Ishikawa (cell line): ENCODE results near the gene GXYLT1.

Source experiments
- CEBPB ChIP-seq: IDR thresholded peaks from 2 replicates; pipeline ENCODE4 v1.6.1; 2012
- CREB1 ChIP-seq: IDR thresholded peaks from 2 replicates; pipeline ENCODE4 v1.6.1; 2012; ENCODE audit warnings: low read depth
- EGR1 ChIP-seq: IDR thresholded peaks from 2 replicates; pipeline ENCODE4 v1.6.1; 2012
- EP300 ChIP-seq: IDR thresholded peaks from 2 replicates; pipeline ENCODE4 v1.6.1; 2012; ENCODE audit warnings: borderline replicate concordance
- FOXM1 ChIP-seq: IDR thresholded peaks from 2 replicates; pipeline ENCODE4 v1.6.1; 2012; ENCODE audit warnings: low read depth, borderline replicate concordance
- NFIC ChIP-seq: IDR thresholded peaks from 2 replicates; pipeline ENCODE4 v1.6.1; 2012
- RAD21 ChIP-seq: IDR thresholded peaks from 2 replicates; pipeline ENCODE4 v1.6.1; 2012; ENCODE audit warnings: low read depth
- TAF1 ChIP-seq: IDR thresholded peaks from 2 replicates; pipeline ENCODE4 v1.6.1; 2012; ENCODE audit warnings: low read depth, mild to moderate bottlenecking
- TCF12 ChIP-seq: IDR thresholded peaks from 2 replicates; pipeline ENCODE4 v1.6.1; 2012; ENCODE audit warnings: low read depth
- TEAD4 ChIP-seq: IDR thresholded peaks from 2 replicates; pipeline ENCODE4 v1.6.1; 2012
- USF1 ChIP-seq: IDR thresholded peaks from 2 replicates; pipeline ENCODE4 v1.6.1; 2012
- YY1 ChIP-seq: IDR thresholded peaks from 2 replicates; pipeline ENCODE4 v1.6.1; 2012; ENCODE audit warnings: low read depth
- ZBTB7A ChIP-seq: IDR thresholded peaks from 2 replicates; pipeline ENCODE4 v1.6.1; 2012; ENCODE audit warnings: low read depth
- TF ChIP-seq, protein P1 (sequence below): IDR thresholded peaks from 2 replicates; pipeline ENCODE4 v1.6.1; 2012; ENCODE audit warnings: low read depth, mild to moderate bottlenecking
- TF ChIP-seq, protein P2 (sequence below): IDR thresholded peaks from 2 replicates; pipeline ENCODE4 v1.6.1; 2012

The GXYLT1 gene

GRCh38 chr12:42135259-42135814 lies 9.3 kb downstream of the GXYLT1 start:
- TF ChIP-seq TEAD4 (no peak), ZBTB7A (no peak), CEBPB (peak; percentile 76)

- TF ChIP-seq CEBPB (peak; percentile 85), CREB1 (no peak)
Measured at GRCh38 chr12:42130672-42131402, 13.8 kb downstream of the GXYLT1 start.

GRCh38 chr12:42129595-42130204 lies 15.0 kb downstream of the GXYLT1 start:
- TF ChIP-seq TEAD4: no peak
- peak; percentile 97 for TF ChIP-seq RAD21

GRCh38 chr12:42128888-42129287 lies 15.8 kb downstream of the GXYLT1 start:
- TF ChIP-seq, protein P1, sequence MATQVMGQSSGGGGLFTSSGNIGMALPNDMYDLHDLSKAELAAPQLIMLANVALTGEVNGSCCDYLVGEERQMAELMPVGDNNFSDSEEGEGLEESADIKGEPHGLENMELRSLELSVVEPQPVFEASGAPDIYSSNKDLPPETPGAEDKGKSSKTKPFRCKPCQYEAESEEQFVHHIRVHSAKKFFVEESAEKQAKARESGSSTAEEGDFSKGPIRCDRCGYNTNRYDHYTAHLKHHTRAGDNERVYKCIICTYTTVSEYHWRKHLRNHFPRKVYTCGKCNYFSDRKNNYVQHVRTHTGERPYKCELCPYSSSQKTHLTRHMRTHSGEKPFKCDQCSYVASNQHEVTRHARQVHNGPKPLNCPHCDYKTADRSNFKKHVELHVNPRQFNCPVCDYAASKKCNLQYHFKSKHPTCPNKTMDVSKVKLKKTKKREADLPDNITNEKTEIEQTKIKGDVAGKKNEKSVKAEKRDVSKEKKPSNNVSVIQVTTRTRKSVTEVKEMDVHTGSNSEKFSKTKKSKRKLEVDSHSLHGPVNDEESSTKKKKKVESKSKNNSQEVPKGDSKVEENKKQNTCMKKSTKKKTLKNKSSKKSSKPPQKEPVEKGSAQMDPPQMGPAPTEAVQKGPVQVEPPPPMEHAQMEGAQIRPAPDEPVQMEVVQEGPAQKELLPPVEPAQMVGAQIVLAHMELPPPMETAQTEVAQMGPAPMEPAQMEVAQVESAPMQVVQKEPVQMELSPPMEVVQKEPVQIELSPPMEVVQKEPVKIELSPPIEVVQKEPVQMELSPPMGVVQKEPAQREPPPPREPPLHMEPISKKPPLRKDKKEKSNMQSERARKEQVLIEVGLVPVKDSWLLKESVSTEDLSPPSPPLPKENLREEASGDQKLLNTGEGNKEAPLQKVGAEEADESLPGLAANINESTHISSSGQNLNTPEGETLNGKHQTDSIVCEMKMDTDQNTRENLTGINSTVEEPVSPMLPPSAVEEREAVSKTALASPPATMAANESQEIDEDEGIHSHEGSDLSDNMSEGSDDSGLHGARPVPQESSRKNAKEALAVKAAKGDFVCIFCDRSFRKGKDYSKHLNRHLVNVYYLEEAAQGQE: no peak

DNA sequence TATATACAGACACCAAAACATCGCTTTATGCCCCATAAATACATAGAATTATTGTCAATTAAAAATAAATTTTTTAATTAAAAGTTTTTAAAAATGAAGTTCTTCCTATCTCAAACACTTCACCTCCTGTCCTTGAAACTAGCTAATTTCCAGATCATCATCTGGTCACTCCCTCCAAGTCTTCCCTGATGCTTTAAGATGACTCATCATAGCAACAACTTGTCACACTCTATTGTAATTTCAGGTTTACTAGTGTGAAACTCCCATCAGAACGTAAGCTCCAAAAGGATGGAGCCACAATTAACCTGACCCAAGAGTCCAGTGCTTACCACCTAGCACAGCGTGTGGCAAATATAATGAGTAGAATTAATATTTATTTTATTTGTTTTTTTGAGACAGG lies 16.3 kb downstream of the GXYLT1 start:
- TF ChIP-seq YY1: no peak
- TF ChIP-seq, protein P1: no peak
- no peak for TF ChIP-seq EGR1

DNA sequence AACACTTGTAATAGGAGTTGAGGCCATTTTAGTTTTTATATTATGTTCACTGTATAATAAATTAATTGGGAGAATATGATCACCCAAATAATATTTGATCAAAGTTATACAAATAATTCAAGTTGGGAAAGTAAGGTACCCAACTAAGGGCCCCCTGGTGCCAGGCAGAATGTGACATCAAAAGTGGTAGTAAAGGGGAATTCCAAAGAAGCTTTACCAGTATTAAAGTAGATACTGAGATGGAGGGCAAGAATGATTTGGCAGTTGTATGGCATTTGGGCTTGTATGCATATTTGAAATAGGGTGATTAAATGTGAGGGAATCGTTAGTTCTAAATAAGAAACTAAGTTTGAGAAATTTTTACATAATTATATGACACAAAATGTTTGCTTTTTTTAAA lies 17.7 kb downstream of the GXYLT1 start:
- no peak for TF ChIP-seq EGR1
- no peak for TF ChIP-seq CREB1
- TF ChIP-seq, protein P1: no peak
- TF ChIP-seq TEAD4: no peak
- TF ChIP-seq RAD21: no peak
- no peak for TF ChIP-seq USF1
- no peak for TF ChIP-seq NFIC
- TF ChIP-seq CEBPB: no peak
- TF ChIP-seq ZBTB7A: no peak
- no peak for TF ChIP-seq FOXM1
- no peak for TF ChIP-seq TAF1
- TF ChIP-seq YY1: no peak
- TF ChIP-seq EP300: no peak
- TF ChIP-seq TCF12: no peak
- TF ChIP-seq, protein P2, sequence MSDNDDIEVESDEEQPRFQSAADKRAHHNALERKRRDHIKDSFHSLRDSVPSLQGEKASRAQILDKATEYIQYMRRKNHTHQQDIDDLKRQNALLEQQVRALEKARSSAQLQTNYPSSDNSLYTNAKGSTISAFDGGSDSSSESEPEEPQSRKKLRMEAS: no peak
